ENCODE results near the gene KSR1. TPM values are rescaled to one million over a fixed set of nuclear protein-coding genes. Genes with fewer than 3 reads are reported as not detected.

KSR1 gene
- total and polyA plus RNA-seq, 3 donors from 2014 or later = 44.8 to 80.7 (median 63.7) TPM

DNA sequence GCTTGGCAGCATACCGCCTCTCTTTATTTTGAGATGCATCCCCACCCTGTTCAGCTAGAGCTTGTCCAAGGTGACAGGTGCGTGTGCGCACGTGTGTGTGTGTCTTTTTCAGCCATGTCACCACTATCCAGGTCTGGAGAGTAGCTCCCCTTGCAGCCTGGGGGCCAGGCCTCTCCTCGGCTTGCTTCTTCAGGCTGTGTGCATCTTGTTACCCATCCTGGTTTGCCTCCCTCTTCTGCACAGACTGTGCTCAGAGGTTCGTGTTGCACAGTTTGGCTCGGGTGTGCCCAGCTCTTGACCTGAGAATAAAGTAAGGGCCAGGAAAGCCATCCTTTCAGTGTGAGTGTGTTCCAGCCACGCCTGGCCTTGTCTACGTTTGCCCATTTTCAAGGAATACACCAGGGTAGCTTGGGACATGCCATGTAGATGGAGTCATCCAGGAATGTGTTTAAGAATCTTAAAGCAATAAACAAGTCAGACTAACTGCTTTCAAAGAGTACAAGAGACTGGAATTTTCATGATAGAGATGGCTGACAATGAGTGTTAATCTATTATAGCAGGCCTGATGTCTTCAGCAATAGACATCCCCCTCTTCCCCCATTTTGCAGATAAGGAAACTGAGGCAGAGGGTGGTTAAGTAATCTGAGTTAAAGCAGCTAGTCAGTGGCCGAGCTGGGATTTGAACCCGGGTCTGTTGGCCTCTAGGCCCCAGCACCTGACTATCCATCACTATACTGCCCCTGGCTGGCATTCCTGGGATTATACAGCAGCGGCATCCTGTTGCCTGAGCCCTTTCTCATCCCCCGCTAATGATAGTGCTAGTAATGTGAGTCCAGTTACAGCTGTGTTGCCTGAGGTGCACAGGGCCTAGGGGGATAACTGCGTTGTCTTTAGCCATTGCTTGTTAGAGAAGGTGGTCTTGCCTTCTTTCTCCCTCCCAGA, 77.9 kb downstream of the KSR1 start:
- Histone ChIP-seq H3K36me3 (ENCODE audit: low read depth, missing control alignments) (no peaks in the 10 kb centered on the region), H3K9me3 (no peaks in the 10 kb centered on the region), H3K4me3 (no peak overlapping the region), H3K27ac (no peak overlapping the region), H3K4me1 (no peaks in the 10 kb centered on the region), H3K27me3 (no peaks in the 10 kb centered on the region)
- WGBS, 2 donors = 83 to 86% methylated on average over 13 to 14 of the region's 14 CpGs
- intact Hi-C loops (cut with DNase I; ENCODE audit: low total_unique reads) = loop anchor here (10.0 kb wide), 1 partner anchor 61 kb away; no protein-coding TSS in a partner anchor
- TF ChIP-seq, protein P1, sequence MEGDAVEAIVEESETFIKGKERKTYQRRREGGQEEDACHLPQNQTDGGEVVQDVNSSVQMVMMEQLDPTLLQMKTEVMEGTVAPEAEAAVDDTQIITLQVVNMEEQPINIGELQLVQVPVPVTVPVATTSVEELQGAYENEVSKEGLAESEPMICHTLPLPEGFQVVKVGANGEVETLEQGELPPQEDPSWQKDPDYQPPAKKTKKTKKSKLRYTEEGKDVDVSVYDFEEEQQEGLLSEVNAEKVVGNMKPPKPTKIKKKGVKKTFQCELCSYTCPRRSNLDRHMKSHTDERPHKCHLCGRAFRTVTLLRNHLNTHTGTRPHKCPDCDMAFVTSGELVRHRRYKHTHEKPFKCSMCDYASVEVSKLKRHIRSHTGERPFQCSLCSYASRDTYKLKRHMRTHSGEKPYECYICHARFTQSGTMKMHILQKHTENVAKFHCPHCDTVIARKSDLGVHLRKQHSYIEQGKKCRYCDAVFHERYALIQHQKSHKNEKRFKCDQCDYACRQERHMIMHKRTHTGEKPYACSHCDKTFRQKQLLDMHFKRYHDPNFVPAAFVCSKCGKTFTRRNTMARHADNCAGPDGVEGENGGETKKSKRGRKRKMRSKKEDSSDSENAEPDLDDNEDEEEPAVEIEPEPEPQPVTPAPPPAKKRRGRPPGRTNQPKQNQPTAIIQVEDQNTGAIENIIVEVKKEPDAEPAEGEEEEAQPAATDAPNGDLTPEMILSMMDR (IDR thresholded peaks at IDR 0.05) = no peak
- no peak for TF ChIP-seq POLR2A (IDR thresholded peaks at IDR 0.05)
- DNase-seq = no peak

DNA sequence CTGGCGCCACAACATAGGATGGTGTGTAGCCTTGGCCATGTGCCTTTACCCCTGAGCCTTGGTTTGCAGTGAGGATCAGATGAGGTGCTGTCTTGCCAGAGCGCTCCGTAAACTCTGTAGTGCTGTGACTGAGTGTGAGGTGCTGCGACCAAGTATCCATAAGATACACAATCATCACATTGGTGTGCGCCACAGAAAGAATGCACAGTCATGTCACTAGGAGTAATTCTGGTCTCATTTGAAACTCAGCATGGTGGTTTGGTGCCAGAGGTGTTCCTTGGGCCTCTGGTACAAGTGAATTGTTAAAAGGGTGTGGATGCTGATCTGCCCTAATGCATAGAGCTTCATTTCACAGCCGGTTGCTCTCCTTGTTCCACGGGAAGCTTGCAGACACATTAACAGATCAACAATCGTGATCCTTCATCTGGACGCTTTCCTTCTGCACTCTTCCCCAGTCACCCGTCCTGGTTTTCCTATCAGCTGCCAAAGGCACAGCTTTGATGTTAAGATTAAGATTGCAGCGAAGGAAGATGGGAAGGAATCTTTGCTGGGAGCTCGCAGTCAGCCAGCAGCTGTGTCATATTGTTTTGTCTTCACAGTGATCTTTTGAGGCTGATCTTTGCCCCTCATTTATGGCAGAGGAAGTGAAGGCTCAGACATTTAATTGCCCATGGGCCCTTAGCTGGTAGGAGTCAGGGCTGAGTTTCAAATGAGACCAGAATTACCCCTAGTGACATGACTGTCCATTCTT, 79.1 kb downstream of the KSR1 start:
- 89% methylated on average over 12 of the region's 12 CpGs for WGBS, 2 donors

DNA sequence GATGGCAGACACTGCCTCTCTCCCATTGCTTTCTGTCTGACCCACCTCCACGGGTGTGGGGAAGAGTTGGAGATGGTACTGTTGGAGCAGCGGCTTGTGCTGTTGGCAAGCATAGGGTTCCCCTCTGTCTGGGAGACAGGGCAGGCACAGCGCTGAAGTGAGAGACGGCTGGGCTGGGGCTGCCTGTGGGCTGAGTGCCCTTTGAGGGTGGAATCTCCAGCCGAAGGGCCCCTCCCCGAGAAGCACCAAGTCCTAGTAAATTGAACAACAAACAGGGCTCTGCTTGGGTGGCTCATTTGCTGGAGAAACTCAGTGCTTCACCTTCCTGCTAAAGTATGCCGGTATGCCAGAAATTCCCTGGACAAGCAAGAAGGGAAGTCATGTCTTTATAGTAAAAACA, 79.7 kb downstream of the KSR1 start:
- WGBS, 2 donors = 80 to 92% methylated on average over 3 to 7 of the region's 7 CpGs
- Histone ChIP-seq H3K4me3 (no peak overlapping the region), H3K9me3 (no peaks in the 10 kb centered on the region), H3K36me3 (ENCODE audit: low read depth, missing control alignments) (no peaks in the 10 kb centered on the region), H3K27me3 (no peaks in the 10 kb centered on the region), H3K27ac (no peak overlapping the region), H3K4me1 (peaks cover 3% of the 10 kb centered on the region)
- TF ChIP-seq, protein P1 (IDR thresholded peaks at IDR 0.05) = no peak
- no peak for TF ChIP-seq POLR2A (IDR thresholded peaks at IDR 0.05)
- no peak for DNase-seq
- intact Hi-C loops (cut with DNase I; ENCODE audit: low total_unique reads) = loop anchor here (10.0 kb wide), 1 partner anchor 59 kb away; no protein-coding TSS in a partner anchor

More for the DNA sequence above, 79.1 kb downstream of the KSR1 start:
- no peak overlapping the region for H3K4me3 ChIP-seq
- intact Hi-C loops (cut with DNase I; ENCODE audit: low total_unique reads) = loop anchor here (10.0 kb wide), 1 partner anchor 59 kb away; no protein-coding TSS in a partner anchor
- H3K36me3 ChIP-seq (ENCODE audit: low read depth, missing control alignments) = no peaks in the 10 kb centered on the region
- no peaks in the 10 kb centered on the region for H3K27me3 ChIP-seq
- no peak overlapping the region for H3K27ac ChIP-seq
- no peak for TF ChIP-seq POLR2A (IDR thresholded peaks at IDR 0.05)
- TF ChIP-seq, protein P1 (IDR thresholded peaks at IDR 0.05) = no peak
- H3K4me1 ChIP-seq = peaks cover under 1% of the 10 kb centered on the region
- DNase-seq = no peak
- no peaks in the 10 kb centered on the region for H3K9me3 ChIP-seq

DNA sequence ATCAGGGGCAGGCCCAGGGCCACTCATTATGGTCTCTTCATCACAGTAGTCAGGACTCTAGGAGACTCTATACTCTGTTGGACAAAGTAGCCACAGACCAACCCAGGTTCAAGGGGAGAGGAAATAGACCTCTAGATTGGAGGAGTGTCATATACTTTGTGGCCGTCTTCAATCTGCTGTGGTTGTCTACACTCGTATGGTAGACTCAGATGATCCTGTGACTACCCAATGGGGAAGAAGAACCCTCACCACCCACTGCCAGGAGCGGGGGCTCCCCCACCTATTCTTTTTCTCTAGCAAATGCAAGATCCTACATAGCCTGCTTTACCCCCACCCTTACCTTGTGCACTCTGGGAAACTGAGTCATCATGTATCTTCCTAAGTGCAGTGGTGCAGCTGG, 80.5 kb downstream of the KSR1 start:
- WGBS, 2 donors = 93 to 95% methylated on average over 2 to 3 of the region's 3 CpGs
- intact Hi-C loops (cut with DNase I; ENCODE audit: low total_unique reads) = loop anchor here (10.0 kb wide), 1 partner anchor 58 kb away; no protein-coding TSS in a partner anchor

More for the DNA sequence above, 80.5 kb downstream of the KSR1 start:
- no peak for DNase-seq
- no peak overlapping the region for H3K4me3 ChIP-seq
- no peak for TF ChIP-seq POLR2A (IDR thresholded peaks at IDR 0.05)
- TF ChIP-seq, protein P1 (IDR thresholded peaks at IDR 0.05) = no peak
- H3K4me1 ChIP-seq = peaks cover 3% of the 10 kb centered on the region
- H3K9me3 ChIP-seq = no peaks in the 10 kb centered on the region
- no peak overlapping the region for H3K27ac ChIP-seq
- H3K27me3 ChIP-seq = no peaks in the 10 kb centered on the region
- H3K36me3 ChIP-seq (ENCODE audit: low read depth, missing control alignments) = no peaks in the 10 kb centered on the region

Data from testis (tissue), 3 donors.